Neural crest cell (in vitro differentiated cells): ENCODE measurements around the gene ANAPC10. TPM values are rescaled to one million over a fixed set of nuclear protein-coding genes. Genes with fewer than 3 reads are reported as not detected.
"Not testable (repeated sequence)": the region's sequence is repeated elsewhere in the genome, so short reads cannot be mapped to it uniquely, and the experiment has no call there.

ENCODE experiments used
- DNase-seq: peaks from one replicate; pipeline ENCODE4 v3.0.0; 2021; ENCODE audit warnings: low read depth, mixed read lengths, low spot score
- H3K27ac Mint-ChIP-seq: one replicate; pipeline ENCODE4 v1.8.0; 2021; ENCODE audit warnings: mild to moderate bottlenecking, mixed read lengths; ENCODE audit not compliant: unreplicated experiment
- H3K27me3 Mint-ChIP-seq: 2 replicates; pipeline ENCODE4 v1.8.0; 2021; ENCODE audit warnings: low read depth, mild to moderate bottlenecking, mixed read lengths
- H3K36me3 Mint-ChIP-seq: 2 replicates; pipeline ENCODE4 v1.8.0; 2021; ENCODE audit warnings: low read depth, mild to moderate bottlenecking, mixed read lengths
- H3K4me1 Mint-ChIP-seq: 2 replicates; pipeline ENCODE4 v1.8.0; 2021; ENCODE audit warnings: mixed read lengths
- H3K4me3 Mint-ChIP-seq: one replicate; pipeline ENCODE4 v1.8.0; 2021; ENCODE audit warnings: mild to moderate bottlenecking, mixed read lengths
- H3K9me3 Mint-ChIP-seq: 2 replicates; pipeline ENCODE4 v1.8.0; 2021; ENCODE audit warnings: mixed read lengths
- long read RNA-seq: library from polyadenylated mRNA; unstranded; transcript quantifications from one replicate; pipeline ENCODE4 v2.0.0, GENCODE V29; 2020
- total RNA-seq: library from RNA; stranded (reverse); gene quantifications from 2 replicates; pipeline ENCODE4 v1.2.1, GENCODE V29; 2021
- TF ChIP-seq, protein P1 (sequence below): fragments of 200-600 bp; sonication (generic); conservative IDR thresholded peaks from 2 replicates; pipeline ENCODE4 v1.5.0; 2021; ENCODE audit warnings: antibody characterized with exemption, mild to moderate bottlenecking

The ANAPC10 gene, protein sequence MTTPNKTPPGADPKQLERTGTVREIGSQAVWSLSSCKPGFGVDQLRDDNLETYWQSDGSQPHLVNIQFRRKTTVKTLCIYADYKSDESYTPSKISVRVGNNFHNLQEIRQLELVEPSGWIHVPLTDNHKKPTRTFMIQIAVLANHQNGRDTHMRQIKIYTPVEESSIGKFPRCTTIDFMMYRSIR
- 19.4 and 22.6 TPM in 2 replicates for total RNA-seq
- long read RNA-seq, transcript ANAPC10-209 (5 exons, 1,025 nt): major isoform, 6 of 29 reads
- long read RNA-seq, partial matches to known transcripts: 2 of 29 reads
- long read RNA-seq, other reads (novel, unspliced or antisense): 16 of 29 reads

- TF ChIP-seq, protein P1, sequence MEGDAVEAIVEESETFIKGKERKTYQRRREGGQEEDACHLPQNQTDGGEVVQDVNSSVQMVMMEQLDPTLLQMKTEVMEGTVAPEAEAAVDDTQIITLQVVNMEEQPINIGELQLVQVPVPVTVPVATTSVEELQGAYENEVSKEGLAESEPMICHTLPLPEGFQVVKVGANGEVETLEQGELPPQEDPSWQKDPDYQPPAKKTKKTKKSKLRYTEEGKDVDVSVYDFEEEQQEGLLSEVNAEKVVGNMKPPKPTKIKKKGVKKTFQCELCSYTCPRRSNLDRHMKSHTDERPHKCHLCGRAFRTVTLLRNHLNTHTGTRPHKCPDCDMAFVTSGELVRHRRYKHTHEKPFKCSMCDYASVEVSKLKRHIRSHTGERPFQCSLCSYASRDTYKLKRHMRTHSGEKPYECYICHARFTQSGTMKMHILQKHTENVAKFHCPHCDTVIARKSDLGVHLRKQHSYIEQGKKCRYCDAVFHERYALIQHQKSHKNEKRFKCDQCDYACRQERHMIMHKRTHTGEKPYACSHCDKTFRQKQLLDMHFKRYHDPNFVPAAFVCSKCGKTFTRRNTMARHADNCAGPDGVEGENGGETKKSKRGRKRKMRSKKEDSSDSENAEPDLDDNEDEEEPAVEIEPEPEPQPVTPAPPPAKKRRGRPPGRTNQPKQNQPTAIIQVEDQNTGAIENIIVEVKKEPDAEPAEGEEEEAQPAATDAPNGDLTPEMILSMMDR: peak; percentile 28
- no peaks in the 10 kb centered on the region for H3K27me3 Mint-ChIP-seq
- H3K36me3 Mint-ChIP-seq: peaks cover 23% of the 10 kb centered on the region
- H3K9me3 Mint-ChIP-seq: peaks cover 3% of the 10 kb centered on the region
- peak within 1 kb of the TSS; percentile 99 for H3K27ac Mint-ChIP-seq
- peaks cover 25% of the 10 kb centered on the region for H3K4me1 Mint-ChIP-seq
- peak within 1 kb of the TSS; percentile 97 for H3K4me3 Mint-ChIP-seq
- peak; percentile 83 for DNase-seq
Measured at GRCh38 chr4:145097821-145098674, at the start of gene ANAPC10, which contains the start of gene ABCE1. TSS of gene ANAPC10 (minus strand) at chr4:145098196. CDS start at chr4:145096099, 2,097 bp downstream. TSS of gene ABCE1 (plus strand) at chr4:145098311. CDS start at chr4:145104413, 6,102 bp downstream.

- not testable (repeated sequence) for H3K27ac Mint-ChIP-seq, H3K4me1 Mint-ChIP-seq, H3K4me3 Mint-ChIP-seq, H3K9me3 Mint-ChIP-seq, H3K27me3 Mint-ChIP-seq, DNase-seq
- H3K36me3 Mint-ChIP-seq: peaks cover 23% of the 10 kb centered on the region
Measured at GRCh38 chr4:145136219-145136618, 38.2 kb upstream of the ANAPC10 start.

- DNase-seq: no peak
- Mint-ChIP-seq H3K4me3 (peak overlapping the region; percentile 6), H3K36me3 (peaks cover 12% of the 10 kb centered on the region), H3K4me1 (peaks cover 7% of the 10 kb centered on the region), H3K9me3 (no peaks in the 10 kb centered on the region), H3K27me3 (no peaks in the 10 kb centered on the region), H3K27ac (no peak overlapping the region)
- TF ChIP-seq, protein P1: no peak
Measured at GRCh38 chr4:145132511-145133098, 34.6 kb upstream of the ANAPC10 start.

DNA sequence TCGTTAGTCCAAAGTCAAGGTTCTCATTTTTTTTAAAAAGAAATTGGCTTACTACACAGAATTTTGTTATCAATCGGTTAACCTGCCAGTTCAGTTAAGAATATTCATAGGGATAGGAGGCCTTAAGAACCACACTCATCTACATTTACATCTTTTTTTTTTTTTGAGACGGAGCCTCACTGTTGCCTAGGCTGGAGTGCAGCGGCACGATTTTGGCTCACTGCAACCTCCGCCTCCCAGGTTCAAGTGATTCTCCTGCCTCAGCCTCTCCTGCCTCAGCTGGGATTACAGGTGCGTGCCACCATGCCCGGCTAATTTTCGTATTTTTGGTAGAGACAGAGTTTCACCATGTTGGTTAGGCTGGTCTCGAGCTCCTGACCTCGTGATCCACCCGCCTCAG, 33.9 kb upstream of the ANAPC10 start:
- Mint-ChIP-seq H3K36me3 (peaks cover 9% of the 10 kb centered on the region), H3K27ac (no peak overlapping the region), H3K4me3 (no peak overlapping the region), H3K9me3 (no peaks in the 10 kb centered on the region), H3K4me1 (peaks cover 7% of the 10 kb centered on the region), H3K27me3 (no peaks in the 10 kb centered on the region)
- TF ChIP-seq, protein P1: no peak
- DNase-seq: no peak

DNA sequence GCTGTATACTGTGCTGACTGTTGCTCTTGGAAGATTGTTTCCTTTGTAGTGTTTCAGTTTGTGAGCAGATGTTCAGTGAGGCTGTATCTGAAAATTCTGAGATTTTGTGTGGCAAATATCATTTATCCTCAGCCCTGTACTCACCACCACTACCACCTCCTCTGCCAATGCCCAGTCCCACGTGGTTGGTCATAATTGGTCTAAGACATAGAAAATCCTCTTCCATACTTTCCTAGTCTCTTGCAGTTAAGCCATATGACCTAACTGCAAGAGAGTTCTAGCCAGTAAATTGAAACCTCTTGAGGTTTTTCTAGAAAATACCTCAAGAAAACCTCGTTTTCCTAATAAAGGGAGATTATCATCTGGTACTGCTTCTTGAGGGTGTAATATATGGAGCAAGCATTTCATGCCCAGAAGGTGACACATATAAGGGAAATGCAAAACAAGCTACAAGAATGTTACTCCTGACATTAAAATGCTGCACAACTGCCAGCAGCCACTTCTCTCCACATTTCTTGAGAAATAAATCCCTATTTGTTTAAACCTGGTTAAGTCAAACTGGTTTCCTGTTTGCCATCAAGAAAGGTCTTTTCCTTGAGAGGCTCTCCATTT, 32.9 kb upstream of the ANAPC10 start:
- Mint-ChIP-seq H3K27ac (peak overlapping the region; percentile 45), H3K4me3 (no peak overlapping the region), H3K4me1 (peaks cover 7% of the 10 kb centered on the region), H3K9me3 (no peaks in the 10 kb centered on the region), H3K36me3 (peaks cover 14% of the 10 kb centered on the region), H3K27me3 (no peaks in the 10 kb centered on the region)
- TF ChIP-seq, protein P1: no peak
- no peak for DNase-seq
